ENCODE data around the gene PFN3.

Gene PFN3

DNA sequence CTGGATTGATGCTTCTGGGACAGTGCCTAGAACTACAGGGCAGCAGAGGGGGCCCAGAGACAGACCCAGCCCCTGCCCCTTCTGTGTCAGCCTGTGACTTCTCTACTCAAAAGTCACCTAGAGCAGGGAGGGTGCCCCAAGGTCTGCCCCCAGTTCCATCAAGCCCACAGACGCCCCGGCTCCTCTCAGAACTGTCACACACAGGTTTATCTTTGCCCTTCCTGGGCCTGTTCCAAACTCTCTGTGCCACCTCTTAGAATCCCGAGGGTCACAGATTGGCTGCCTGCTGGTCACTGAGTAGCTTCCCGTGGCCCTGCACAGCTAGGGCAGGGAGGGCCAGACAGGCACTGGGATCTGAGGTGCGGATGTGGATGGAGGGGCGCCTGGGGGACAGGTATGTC is 41.0 kb downstream of the PFN3 start:
- DNase-seq = no peak

DNA sequence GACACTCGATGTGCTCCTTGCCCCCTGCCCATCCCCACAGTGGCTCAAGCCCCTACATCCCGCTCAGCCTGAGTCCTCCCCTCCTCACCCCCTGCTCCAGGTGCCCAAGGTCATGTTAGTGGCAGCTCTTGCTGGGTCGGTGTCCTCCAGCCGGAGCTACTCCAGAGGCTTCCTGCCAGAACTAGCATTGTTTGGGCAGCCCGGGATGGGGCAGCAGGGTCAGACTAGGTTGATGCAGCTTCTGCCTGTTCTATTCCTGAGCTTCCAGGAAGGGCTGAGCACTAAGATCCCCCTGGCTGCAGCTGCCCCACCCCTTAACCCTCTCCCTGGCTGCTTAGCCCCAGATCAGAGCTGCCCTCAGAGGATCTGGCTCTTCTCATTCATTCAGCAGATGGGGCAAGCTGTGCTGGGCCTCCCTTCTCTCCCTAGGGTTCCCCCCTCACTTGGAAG is 42.1 kb downstream of the PFN3 start:
- no peak for DNase-seq

DNA sequence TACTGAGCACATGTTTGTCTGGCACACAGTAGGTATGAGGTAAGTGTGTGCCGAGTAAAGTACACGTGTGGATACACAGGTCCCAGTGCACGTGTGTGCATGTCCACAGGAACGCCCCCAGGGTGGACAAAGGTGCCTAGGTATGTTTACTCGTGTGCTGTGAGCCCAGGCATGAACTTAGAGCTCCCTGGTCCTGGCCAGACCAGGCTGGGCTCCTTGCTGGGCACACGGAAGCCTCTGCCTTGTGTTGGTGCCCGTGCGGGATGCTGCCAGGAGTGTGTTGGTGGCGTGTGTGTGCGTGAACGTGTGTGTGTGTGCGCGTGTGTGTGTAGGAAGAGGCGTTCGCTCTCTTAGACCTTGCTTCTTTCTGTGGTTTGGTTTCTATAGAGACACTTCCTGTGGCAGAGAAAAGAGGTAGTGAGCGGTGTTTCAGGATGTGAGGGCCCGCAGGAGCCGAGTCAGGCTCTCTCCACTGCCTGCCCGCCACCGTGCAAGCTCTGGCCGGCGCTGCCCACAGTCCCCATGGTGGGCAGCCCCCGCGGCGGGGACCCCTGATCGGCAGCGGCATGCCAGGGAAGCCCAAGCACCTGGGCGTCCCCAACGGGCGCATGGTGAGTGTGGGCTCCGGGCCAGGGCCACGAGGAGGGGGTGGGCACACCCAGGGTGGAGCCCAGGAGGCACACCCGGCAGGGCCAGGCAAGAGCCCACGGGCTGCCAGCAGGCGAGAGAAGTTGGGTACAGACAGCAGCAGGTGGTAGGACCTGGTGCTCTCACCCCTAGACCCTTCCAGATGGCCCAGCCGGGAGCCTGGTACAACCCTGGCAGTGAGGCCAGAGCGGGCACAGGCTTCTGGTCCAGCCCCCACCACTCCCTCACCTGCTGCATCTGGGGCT is 42.8 kb downstream of the PFN3 start, which contains the start of gene RGS14:
RGS14 (plus strand) TSS at position 466 of the 893 bp plus-strand sequence; CDS start at position 567, 101 bp downstream.
- DNase-seq = peak; percentile 81

DNA sequence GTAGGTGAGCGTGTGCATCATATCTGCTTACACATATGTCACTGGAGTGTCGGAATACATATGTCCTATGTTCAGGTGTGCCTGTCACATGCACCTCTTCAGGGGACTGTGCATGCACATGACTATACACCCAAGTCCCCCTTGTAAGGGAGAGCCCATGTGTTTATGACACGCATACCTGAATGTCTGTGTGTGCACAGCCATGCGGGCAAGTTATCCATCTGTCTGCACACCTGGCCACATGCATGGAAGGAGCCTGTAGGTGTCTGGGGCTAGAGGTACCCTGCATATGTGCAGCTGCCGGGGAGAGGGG is 43.4 kb downstream of the PFN3 start:
- no peak for DNase-seq

DNA sequence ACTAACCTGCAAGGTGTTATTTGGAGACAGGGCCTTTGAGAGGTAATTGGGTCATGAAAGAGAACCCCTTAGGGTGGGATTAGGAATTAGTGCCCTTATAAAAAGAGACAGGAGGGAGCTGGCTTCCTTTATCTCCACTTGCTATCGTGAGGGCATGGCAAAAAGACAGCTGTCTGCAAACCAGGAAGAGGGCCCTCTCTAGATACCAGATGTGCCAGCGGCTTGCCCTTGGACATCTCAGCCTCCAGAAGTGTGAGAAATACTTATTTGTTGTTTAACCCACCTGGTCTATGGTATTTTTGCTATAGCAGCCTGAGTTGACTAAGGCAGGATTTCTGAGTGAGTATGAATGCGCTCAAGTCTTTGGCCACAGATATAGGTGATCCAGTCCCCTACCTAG is 43.7 kb downstream of the PFN3 start:
- no peak for DNase-seq

DNA sequence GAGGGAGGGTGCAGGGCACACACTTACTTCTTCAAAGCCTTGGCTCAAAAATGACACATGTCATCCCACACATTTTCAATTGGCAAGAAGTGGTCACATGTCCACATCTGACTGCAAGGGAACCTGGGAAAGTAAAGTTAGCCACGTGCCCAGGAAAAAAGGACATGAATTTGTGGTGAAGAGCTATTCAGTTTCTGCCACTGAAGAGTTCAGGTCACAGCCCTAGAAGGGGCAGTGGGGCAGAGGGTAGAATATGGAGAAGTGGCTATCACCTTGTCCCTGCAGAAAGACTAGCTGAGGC is 44.6 kb downstream of the PFN3 start:
- no peak for DNase-seq

DNA sequence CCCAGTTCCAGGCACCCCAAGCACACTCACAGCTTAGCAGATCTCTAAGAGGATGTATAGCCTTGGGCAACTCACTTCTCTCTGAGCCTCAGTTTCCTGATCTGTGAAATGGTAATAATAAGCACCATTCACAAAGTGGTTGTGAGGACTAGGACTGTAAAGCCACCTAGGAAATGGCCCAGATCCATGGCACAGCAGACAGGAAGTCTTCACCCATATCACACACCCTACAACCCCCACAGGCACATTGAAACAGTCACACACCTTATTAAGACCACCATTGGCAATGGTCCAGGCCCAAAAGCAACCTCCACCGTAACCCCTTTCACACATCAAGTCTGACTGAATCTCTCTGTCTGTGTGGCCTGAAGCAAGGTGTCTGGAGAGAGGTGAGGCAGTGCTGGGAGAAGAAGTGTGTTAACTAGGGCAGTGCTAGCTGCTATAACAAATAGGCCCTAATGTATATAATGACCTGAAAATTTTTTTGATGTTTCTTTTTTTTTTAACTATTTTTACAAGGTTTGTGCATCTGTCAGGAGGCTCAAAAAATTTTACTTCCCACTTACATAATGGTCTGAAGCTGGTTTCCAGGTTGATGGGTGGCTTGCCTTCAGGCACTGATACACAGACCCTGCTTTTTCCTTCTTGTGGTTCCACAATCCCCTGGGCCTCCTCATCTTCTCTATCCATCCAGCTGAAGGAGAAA is 45.1 kb downstream of the PFN3 start:
- DNase-seq = no peak

DNA sequence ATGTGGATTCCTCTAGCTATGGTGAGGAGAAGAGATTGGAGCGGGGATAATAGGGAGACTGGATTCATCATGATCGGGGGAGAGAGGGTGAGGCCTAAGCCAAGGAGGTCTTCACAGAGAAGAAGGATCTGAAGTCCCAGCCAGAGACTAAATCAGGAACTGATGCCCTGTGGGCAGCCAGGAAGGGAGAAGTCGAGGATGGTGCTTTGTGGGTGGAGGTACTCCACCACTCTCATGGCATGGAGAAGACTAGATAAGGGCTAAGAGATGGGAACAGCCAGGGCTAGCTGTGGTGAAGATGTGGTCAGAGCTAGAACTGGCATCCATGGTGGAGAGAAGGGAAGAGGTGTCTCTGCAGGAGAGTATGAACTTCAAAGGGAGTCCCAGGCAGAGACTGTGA is 45.8 kb downstream of the PFN3 start:
- DNase-seq = no peak

DNA sequence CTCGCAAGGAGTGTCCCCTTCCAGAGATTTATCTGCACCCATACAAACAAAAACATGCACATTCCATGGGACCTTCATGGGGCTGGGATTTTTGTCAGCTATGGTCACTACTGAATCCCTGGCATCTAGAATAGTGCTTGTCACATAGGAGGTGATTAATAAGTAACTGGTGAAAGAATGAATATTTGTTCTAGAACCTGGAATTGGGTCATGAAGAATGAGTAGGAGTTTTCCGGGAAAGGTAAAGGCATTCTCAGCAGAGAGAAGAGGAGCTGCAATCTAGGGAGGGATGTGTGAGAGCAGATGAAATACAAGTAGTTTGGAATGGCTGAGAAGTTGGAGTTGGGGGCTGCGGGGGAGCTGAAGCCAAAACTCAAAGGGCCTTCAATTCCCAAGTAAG is 46.2 kb downstream of the PFN3 start:
- no peak for DNase-seq

DNA sequence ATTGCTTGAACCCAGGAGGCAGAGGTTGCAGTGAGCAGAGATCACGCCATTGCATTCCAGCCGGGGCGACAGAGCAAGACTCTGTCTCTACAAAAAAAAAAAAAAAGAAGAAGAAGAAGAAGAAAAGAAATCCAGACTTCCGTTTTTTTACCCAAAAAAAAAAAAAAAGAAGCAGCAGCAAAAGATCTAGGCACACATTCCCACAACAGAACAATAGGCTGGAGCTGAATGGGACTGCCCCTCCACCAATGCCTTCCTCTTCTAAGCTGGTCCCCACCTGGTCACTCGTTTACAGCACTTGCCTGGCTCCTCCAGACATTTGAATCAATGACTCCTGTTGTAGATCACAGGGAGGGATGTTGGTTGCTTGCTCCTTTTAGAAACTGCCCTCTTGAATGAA is 47.4 kb downstream of the PFN3 start:
- DNase-seq = no peak

DNA sequence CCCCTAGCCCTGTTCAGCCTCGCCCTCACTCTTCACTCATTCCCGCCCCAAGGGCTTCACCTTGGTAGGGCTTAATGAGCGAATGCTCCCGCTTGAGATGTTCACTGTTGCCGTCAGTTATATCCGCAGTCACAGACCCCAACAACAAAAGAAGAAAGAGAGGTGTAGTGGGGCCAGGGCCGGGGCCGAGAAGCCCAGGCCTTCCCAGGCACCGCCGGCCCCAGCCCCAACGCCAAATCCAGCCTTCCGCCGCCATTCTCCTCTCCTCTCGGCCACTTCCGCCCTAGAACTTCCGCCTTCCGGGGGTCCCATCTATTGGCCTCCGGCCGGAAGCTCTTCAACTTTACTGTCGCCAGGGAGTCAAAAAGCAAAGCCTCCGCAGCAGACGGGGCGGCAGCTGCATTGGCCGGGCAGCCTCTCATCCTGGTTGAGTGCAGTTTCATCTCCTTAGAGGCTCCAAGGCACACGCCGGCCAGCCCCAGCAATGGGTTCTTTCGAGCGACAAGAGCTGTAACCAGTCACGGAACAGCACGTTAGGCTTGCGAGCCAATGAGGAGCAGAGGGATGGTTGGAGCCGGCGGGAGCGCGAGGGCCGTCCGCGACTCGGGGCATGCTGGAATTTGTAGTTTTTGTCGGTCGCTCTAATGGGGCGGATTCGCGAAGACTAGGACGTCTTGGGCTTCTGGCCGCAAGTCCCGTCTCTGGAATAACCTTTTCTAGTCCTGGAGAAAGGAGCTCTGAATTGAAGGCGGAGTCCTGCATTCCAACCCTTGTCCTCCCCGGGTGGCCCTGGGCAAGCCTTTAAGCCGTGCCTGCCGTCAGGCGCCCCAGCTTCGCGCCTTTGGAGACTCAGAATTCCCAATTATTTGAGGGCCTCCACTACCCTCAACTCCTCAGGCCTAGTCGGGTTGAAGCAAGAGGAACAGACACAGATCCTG is 48.8 kb downstream of the PFN3 start, which contains the start of gene LMAN2:
LMAN2 (minus strand) TSS at position 277 of the 938 bp plus-strand sequence; CDS start at position 256, 21 bp downstream.
- peak; percentile 92 for DNase-seq

DNA sequence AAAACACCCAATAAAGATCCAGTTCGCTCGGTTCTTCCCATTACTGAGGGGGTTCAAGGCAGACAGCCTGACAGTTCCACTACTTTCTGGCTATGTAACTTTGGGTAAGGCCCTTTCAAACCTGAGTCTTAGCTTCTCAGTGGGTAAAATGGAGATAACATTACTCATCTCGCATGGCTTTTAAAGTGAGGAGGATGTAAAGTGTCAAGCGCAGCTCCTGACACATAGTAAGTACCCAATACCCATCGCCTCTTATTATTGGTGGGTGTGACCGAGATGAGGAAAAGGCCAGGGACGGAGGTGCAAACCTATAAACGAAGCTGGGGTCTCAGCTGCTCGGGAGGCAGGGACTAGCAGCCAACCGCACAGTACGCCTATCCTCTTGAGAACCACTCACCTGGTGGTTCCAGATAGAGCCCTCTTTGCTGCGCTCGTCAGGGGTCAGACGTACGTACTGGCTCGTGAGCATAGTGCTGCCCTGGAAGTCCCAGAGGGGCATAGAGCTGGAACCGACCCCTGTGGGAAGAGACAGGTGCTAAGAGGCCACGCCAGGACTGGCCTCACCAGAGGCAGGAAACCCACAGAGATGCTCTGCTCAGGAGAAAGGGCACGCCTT is 49.6 kb downstream of the PFN3 start:
- no peak for DNase-seq
